Occipital lobe (tissue), 2 donors: ENCODE data around the gene WARS2. TPM values are rescaled to one million over a fixed set of nuclear protein-coding genes. Genes with fewer than 3 reads are reported as not detected.
"Not testable (repeated sequence)": the region's sequence is repeated elsewhere in the genome, so short reads cannot be mapped to it uniquely, and the experiment has no call there.

Experiments used
- DNase-seq: peaks from one replicate; lab custom pipeline; 2025; lab: John Stamatoyannopoulos, UW
- total RNA-seq: library from RNA; depleted of rRNA; stranded (reverse); fragments of >200 nt; gene quantifications from one replicate; pipeline ENCODE4 v1.2.3, GENCODE V29; 2014

The WARS2 gene
- total RNA-seq, 1 donor from 2014 or later, result 13.1 TPM

DNA sequence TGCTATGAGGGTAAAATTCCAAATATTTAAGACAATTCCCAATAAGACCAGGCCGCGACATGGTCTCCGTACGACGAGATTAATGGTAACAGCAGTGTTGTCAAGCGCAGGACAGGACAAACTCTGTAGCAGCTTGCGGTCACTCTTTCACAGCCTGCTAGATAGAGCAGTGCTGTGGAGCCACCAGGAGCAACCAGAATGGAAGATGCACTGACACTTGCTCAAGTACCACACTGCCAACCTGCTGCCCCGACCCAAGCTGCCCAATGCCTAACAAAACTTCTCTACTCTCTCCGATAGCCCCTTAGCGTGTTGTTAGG is 636 bp downstream of the WARS2 start:
- DNase-seq, result no peak

- DNase-seq, result no peak
These were observed 1.1 kb downstream of the WARS2 start for GRCh38 chr1:119139403-119139802.

DNA sequence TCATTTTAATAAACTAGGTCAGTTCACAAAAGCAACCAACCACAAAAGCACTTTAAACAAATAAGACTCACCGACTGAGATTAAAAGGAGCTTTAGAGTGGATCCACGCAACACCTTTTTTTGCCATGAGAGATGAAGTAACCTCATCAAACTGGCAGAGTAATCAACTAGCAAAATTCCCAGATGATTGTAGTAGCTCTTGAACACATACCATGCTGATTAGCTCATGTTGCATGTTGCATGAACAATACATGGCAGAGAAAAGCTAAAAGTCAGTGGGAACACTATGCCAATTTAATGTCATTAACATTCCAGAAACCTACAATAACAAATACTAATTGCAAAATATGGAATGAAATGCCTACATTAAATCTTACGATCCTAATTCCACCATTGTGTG is 4.1 kb downstream of the WARS2 start:
- DNase-seq, result no peak

- no peak for DNase-seq
These were observed 6.5 kb downstream of the WARS2 start for GRCh38 chr1:119133987-119134386.

GRCh38 chr1:119132179-119132578 is 8.3 kb downstream of the WARS2 start:
- no peak for DNase-seq

DNA sequence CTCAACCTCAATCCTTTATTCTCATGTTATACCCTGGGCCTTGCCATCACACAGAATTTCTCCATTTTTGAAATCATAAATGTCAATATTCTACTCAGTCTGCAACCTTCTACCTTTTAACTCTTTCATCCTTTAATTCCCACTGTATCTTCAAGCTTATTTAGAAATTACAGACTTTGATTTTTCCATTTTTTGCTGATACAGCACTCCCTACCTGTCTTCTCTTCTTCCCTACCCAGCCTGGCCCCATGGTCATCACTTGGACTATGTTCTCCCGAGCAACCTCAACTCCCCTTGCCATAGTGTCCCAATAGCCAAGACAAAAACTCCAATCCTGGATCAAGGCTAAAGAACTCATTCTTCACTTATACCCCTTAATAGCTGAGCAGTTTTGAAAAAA is 14.6 kb downstream of the WARS2 start:
- no peak for DNase-seq

GRCh38 chr1:119124764-119125163 is 15.7 kb downstream of the WARS2 start:
- no peak for DNase-seq

DNA sequence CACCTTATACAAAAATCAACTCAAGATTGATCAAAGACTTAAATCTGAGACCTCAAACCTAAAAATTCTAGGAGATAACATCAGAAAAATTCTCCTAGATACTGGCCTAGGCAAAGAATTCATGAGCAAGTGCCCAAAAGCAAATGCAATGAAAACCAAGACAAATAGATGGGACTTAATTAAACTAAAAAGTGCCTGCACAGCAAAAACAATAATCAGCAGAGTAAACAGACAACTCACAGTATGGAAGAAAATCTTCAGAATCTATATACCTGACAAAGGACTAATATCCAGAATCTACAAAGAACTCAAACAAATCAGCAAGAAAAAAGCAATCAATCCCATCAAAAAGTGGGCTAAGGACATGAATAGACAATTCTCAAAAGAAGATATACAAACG is 18.6 kb downstream of the WARS2 start:
- not testable (repeated sequence) for DNase-seq

DNA sequence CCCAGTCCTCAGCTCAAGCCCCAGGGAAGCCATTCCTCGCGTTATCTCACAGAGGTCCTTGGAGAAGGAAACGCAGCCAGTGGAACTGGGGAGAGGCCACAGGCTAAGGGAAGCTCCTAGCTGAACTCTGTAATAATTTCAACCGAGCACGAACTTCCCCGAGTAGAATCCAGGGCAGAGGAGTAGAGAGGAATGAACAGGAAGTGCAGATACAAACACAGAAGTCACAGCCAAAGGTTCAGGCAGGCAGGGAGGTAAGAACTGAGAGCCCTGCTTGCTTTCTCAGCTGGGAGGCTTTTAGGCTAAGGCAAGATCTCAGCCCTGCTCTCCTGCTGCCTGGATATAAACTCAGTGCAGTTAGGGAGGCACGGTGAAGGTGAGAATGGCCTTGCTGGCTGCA is 23.7 kb downstream of the WARS2 start:
- DNase-seq, result no peak

DNA sequence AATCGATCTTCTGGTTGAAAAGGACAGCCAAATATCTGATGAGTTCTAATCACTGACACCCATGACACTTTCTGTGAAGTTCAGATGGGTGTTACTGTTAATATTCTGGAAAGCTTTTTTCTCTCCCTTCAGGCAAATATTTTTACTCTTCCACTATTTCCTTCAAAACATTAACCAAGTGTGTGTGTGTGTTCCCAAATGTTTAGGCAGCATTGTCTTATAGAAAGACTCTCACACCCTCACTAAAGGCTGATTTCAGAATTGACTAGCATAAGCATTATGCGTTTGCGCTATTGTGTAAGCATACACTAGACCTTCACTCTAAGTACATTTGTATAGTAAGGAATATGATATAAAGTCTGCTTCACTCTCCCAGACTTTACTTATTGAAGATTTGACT is 24.7 kb downstream of the WARS2 start:
- DNase-seq, result no peak

DNA sequence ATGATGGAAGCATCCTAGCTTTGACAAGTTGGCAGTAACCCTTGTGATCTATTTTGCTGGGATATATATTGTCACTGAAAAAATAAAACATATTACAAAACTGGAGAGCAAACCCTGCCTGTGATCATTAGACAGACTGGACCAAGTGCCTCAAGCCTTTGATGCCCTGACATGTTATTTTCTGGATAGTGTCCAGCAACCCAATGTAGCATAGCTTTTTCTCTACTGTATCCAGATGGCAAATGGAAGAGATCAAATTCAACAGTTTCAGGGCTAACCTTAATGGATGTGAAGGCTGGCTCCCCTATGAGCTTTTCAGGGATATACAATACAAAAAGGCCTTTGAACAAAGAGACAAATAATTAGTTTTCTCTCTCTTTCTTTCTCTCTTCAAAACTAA is 25.1 kb downstream of the WARS2 start:
- no peak for DNase-seq

DNA sequence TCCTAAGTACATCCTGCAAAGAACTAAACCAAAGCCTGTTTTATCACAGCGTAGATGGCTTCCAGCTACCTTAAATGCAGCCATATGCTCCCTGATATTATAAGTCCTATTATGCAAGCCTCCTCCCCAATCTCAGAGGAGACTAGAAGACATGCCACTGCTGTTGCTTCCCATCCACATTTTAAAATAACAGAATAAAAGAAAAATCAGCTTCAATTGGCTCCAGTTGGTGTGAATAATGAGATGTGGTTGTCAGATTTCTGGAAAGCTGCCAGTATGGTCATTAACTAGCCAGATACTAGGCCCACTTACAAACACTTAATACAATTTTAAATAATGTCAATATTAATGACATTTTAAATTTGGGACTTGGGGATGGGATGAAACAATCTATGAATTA is 25.7 kb downstream of the WARS2 start:
- DNase-seq, result no peak

DNA sequence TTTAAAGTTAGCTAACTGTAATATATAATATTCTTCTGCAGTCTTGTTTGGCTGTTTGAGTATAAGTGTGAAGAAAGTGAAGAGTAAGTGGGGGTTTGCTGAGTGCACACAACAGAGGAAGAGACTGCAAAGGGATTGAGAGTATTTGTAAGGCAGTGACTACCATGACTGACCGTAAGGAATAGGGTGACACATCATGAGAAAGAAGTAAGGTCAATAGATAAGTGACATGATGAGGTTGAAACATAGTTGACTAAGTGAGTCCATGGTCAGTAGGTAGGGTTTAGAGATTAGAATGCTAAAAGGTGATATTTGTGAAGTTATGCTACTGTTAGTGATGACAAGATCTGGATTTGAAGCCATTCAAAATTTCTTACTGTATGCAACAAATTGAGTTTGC is 27.7 kb downstream of the WARS2 start:
- no peak for DNase-seq

GRCh38 chr1:119112244-119112643 is 28.2 kb downstream of the WARS2 start:
- no peak for DNase-seq

DNA sequence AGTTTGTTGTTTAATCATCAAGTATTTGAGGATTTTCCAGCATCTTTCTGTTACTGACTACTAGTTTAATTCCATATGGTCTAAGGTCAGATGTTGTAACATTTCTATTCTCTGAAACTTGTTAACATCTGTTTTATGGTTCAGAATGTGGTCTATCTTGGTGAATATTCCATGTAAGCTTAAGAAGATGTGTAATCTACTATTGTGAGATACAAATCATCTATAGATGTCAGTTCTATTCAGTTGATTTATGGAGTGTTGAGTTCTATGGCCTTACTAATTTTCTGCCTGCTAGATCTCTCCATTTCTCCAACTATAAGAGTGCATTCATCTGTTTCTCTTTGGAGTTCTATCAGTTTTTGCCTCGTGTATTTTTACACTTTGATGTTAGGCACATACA is 31.5 kb downstream of the WARS2 start:
- no peak for DNase-seq

DNA sequence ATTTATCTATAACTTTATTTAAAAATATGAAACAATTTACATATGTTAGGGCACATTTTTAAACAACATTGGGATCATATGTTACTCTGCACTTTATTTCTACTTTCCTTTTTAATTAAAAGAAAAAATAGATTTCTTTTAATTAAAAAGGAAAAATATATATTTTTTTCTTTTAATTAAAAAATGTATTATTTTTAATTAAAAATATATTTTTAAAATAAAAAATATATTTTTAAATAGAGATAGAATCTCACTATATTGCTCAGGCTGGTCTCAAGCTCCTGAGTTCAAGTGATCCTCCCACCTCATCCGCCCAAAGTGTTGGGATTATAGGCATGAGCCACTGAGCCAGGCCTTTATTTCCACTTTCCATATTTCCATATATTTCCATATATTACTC is 36.7 kb downstream of the WARS2 start:
- DNase-seq, result no peak

DNA sequence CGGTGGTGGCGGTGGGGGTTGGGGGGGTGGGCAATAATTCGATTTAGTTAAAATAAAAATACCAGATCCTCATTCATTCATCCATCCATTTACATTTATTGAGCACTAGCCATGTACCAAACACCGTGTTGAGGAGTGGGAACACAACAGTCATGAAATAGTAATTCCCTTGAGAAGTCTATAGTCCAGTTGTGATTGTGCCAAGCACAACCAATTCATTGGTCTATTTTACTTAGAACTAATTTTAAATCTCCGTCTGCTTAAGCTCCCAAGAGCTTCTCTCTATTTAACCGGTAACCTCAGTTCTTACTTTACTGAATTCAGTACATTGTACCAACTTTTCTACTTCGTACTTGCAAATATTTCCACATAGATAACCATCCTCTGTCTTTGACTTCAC is 38.4 kb downstream of the WARS2 start:
- no peak for DNase-seq

- DNase-seq, result no peak
These were observed 38.9 kb downstream of the WARS2 start for GRCh38 chr1:119101563-119101962.

DNA sequence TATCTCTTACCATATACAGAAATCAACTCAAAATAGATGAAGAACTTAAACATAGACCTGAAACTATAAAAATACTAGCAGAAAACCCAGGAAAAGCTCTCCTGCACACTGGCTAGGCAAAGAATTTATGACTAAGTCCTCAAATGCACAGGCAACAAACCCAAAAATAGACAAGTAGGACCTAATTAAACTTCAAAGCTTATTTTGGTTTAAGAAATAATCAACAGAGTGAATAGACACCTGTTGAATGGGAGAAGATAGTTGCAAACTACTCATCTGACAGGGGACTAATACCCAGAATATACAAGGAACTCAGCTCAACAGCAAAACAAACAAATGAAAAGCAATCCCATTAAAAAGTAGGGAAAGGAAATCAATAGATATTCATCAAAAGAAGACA is 40.7 kb downstream of the WARS2 start:
- no peak for DNase-seq

- no peak for DNase-seq
These were observed 43.1 kb downstream of the WARS2 start for GRCh38 chr1:119097380-119097779.

GRCh38 chr1:119093721-119094120 is 46.7 kb downstream of the WARS2 start:
- no peak for DNase-seq

DNA sequence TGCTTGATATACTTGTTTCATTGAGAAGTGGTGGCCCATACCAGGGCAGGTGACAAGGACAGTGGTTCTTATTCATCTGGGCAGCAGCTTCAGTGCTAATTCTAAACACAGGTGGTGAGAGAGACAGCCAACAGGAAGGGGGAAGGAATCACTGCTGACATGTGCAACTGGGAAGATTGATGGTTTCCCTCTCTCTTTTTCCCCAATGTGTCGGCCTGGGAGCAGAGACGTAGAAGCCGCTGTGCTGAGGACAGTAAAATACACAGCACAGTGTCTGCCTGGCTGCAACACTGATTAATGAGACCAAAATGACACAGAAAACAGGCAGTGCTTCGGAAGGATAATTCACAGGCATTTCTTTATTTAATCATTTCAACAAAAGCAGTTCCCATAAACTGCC is 48.8 kb downstream of the WARS2 start:
- DNase-seq, result no peak

- DNase-seq, result no peak
These were observed 50.2 kb downstream of the WARS2 start for GRCh38 chr1:119090250-119090649.

- no peak for DNase-seq
These were observed 53.6 kb downstream of the WARS2 start for GRCh38 chr1:119086830-119087229.

DNA sequence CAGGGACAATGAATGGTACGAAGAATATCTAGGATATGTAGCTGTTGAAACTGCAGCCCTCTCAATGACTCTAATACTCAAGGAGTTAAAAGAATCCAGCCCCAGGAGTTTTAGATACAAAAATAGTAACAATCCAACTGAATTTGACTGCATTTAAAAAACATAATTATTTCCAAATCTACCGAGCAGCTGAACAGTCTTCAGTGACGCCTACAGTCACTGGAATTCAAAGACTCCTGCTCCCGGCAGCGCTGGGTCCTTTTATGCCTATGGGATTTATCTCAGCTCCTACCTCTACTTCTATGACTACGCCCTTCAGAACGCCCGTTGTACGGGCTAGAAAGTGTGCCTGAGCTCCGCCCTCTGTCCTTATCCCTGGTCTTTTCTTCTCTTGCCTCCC is 55.7 kb downstream of the WARS2 start:
- DNase-seq, result no peak
